ENCODE measurements around the gene PRG2.

DNA sequence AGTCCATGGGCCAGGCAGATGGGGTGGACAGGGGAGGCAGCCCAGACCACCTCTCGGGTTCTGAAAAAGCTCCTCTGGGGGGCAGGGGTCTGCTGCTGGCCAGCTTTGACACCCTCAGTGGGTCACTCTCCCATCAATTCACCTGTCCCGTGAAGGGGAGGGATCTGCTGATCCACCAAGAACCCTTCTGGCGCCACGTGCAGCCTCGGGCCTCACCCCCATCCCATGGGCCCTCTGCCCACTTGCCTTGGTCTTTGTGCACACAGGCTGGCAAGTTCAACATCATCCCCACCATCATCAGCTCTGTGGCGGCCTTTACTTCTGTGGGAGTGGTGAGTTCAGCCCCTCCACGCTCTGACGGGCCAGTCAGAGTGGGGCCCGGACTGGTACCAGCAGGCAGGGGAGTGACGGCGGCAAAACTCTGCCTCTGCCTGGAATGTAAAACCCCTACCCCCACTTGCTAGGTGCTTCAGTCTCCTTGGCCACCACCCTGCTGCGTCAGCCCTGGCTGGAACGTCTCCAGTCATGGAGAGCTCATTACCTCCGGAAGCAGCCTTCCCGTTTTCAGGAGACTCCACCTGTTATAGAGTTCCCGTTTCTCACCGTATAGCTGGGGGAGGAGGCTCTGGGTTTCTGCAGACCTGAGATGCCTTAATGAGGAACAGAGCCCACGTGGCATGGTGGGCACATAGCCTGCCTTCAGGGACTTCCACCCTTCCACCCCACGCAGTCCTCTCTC, 22.2 kb downstream of the PRG2 start:
- TF ChIP-seq ZBTB1 (CRISPR knock-in tag; IDR thresholded peaks at IDR 0.05; ENCODE audit: borderline replicate concordance), result no peak
- TF ChIP-seq ZNF451 (CRISPR knock-in tag; IDR thresholded peaks at IDR 0.05), result no peak
